ENCODE results near the gene RELL1.
A peak's percentile ranks its signal among the peaks of the same experiment; 100 is the strongest.
"Not testable (repeated sequence)": the region's sequence is repeated elsewhere in the genome, so short reads cannot be mapped to it uniquely, and the experiment has no call there.

RELL1 gene

DNA sequence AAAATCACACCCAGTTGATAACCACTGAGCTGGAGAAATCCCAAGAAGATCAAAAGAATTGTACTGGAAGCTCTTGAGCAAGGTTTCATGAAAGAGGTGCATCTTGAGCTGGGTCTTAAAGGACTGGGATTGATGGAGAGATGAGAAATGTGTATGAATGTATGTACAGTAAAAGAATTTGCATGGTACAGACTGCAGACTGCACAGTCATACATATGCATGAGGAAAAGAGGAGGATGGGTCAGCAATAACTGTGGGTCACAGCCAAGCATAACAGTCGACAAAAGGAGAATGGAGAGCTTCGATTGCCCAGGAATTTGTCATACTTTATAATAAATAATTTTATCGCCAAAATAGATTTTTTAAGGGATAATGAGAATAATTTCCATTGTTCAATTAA lies 4.8 kb upstream of the RELL1 start:
- no peak for DNase-seq

DNA sequence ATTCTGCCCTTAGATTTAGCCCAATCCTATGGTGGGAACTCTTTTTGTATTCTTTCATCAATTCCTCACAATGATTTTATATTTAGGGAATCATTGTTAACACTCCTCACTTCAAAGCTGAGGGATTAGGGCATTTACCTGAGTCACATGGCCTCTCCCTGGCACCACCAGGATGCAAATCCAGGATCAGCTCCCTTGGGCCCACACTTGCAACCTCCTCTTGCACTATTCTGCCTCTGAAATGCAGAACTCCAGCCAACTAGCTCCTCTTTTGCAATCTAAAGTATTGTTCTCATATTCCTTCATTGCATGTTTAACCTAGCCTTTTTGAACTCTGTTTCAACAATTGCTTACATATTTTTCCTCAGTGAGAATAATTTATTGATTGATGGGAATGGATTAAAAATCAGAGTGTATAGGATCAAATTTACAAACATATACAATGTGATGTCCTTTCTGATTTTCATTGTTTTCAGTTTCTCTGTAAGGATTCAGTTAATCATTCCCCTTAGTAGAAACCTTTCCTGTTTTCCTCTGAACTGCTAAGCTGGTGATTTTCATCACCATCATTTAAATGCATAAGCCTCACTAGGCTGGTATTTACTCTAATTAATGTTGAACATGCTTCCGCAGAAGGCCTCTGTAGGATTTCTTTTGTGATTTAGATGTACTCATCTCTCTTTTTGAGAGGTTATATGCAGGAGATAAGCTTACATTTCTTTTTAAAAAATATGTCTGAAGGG lies 3.3 kb upstream of the RELL1 start:
- DNase-seq = peak; percentile 32

DNA sequence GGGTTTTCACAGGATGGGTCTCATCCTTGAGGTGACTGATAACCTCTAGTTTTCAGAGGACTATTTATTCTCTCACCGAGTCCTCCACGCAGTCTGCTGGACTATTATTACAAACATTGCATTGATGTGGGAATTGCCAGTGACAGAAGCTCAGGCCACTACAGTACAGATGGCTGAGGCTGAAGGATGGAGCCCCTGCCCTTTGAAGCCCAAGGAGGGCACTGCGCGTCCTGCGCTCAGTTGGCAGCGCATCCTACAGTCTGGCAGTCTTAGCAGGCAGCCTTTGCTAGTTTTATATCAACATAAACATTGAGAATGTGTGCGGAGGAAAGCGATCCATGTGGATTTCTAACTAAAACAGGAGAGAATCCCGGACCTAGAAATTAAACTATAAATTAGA lies 1.5 kb upstream of the RELL1 start:
- peak; percentile 62 for DNase-seq

DNA sequence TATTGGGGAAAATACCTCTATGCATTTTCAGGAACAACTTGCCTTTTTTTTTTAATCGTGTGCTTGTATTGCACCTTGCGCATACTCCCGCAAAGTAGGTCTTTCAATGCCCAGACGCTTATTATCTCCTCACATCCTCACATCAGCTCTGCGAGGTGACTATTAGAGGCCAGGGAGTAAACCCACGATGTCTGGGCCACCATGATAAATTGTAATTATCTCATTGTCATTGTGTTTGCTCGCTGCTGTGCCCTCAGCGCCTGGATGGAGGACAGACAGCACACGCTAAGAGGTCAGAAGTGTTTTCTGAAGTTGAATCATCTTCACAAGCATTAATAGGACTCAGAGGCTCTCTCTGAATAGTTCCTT lies 1.0 kb upstream of the RELL1 start:
- peak; percentile 80 for DNase-seq

DNA sequence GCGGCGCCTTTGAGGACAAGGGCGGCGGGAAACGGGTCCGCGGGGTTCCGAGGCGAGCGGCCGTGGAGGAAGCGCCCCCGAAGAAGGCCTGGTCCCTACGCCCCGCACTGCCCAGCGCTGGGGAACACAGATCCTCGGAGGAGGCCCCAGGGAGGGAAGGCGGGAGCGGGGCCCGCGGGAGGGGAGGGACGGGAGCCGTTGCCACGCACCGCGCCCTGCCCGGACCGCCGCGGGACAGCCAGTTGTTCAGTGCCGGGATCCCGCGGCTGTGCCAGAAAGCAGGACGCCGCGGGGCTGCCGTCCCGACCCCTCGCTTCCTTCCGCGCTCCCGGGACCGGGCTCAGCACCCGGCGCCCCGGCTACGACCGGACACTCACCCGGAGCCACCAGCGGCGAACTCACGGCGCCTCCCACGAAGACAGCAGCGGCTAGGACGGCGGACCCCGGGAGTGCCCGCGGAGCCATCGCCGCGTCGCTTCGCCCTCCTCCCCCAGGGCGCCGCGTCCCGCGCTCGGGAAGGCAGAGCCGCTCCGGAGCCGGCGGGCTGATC lies 278 bp downstream of the RELL1 start:
- DNase-seq = peak; percentile 66

DNA sequence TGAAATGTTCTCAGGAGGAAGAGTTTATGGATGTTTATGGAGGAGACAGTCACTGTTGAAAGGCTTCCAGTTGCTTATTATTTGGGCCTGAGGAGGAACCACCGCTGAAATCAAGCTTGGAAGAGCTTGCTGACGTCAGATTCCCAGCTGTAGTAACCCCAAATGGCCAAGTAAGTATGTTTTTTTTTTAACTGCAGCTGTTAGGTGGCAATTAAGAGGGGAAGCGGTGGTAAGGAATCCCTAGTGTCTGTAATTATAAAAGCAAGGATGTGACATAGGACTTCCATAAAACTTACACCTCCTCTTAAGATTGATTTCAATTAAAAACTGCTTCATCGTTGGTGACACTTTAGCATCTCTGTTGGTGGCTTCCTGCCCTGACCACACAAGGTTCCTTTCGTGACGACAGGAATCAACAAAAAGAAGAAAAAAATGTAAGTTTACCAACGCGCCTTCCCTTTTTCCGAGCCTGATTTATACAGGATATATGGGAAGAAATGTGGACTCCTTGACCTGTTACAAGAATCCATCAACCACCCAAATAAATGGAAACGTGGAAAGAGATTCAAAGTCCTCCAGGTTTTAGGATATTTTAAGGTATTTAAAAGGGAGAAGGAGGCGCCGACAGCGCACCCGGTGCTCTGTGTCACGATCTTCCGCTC lies 884 bp downstream of the RELL1 start:
- peak; percentile 51 for DNase-seq

DNA sequence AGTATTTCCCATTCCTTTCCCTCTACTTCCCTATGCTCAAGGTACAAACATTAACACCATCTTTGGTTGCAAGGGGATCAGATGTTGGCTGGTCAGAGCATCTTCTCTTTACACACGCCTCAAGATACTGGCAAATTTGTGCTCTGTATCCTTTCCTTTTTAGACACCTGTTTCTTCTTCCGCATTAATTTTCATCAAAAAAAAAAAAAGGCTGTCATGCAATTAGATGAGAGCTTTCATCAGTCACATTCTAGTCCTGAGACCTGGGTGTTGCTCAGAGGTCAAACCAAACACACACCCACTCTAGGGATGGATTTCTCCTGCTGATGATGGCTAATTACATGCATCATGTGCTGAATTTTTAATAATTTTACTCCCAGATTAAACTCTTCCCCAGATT lies 2.0 kb downstream of the RELL1 start:
- DNase-seq = no peak

DNA sequence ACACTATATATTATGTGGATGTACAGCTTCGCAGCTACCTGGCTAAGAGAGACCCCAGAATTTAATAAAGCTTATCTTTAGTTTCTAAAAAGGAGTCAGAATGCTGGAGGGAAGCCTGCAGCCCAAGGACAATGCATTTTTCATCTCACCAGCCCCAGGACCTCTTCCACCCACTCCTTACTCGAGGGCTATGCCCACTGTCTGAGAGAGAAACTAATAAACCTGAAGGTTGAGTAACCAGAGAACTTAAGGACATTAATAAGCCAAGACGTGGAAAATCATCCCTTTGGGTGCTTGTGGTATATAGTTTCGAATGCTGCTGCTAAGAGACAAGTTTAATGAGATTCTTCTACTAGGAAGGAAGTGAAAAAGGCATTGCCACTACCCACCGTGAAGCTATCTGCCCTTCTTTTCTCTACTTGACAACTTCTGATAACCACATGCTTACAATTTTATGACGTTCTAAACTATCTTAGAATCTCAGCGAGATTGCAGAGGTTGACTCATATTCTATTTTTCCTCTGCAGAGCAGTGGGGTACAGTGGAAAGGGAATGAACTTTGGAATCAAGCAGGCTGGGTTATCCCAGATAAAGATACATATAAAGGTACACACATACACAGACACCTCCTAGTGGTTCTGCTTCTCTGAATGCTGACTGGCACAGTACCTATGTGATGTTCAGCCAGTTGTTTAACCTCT lies 3.3 kb downstream of the RELL1 start:
- no peak for DNase-seq

DNA sequence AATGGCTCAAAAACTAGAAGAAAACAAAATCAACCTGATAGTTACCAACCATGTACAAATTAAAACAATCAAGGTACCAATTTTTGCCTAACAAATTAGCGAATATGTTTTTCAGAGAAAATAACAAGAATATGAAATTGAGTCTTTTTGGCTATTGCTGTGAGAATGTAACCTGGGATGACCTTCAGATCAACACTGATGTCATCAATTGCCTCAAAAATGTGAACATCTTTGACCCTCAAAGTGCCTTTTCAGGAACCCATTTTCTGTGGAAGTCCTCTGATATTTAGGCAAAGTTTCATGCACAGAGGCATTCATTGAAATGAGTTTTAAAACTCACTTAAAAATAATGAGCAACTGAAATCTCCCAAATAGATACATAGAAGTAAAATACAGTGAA lies 6.1 kb downstream of the RELL1 start:
- no peak for DNase-seq

DNA sequence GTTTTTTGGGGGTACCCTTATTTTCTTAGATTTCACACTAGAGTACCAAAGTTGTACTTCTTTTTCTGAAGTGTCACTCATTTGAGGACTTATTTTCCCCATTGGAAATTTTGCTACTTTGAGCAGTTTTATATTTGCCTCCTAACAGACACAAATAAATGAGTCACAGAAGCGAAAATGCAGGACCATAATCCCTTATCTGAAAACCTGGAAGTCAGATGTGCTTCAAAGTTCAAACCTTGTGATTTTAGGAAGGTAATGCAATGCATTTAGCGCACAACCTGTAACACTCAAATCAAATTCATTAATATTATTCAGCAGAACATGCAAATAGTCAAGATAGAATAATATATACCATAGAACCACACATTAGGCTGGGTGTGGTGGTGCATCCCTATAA lies 6.9 kb downstream of the RELL1 start:
- DNase-seq = no peak

DNA sequence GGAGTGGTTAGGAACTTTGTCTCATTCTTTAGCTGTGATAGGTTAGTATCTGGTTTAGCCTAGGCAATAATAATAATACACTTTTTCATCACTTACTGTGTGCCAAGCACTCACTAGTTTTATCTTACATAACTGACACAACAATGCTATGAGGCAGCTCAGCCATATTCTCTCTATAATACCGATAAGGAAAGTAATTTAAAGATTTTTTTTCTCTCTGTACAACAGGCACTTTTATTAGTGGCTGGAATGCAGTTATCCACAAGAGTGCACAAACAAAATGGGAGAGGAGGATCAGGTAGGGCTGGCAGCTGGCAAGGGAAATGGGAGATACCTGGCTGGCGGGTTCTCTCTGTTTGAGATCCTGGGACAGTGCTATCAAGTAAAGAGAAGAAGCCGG lies 7.6 kb downstream of the RELL1 start:
- peak; percentile 8 for DNase-seq

DNA sequence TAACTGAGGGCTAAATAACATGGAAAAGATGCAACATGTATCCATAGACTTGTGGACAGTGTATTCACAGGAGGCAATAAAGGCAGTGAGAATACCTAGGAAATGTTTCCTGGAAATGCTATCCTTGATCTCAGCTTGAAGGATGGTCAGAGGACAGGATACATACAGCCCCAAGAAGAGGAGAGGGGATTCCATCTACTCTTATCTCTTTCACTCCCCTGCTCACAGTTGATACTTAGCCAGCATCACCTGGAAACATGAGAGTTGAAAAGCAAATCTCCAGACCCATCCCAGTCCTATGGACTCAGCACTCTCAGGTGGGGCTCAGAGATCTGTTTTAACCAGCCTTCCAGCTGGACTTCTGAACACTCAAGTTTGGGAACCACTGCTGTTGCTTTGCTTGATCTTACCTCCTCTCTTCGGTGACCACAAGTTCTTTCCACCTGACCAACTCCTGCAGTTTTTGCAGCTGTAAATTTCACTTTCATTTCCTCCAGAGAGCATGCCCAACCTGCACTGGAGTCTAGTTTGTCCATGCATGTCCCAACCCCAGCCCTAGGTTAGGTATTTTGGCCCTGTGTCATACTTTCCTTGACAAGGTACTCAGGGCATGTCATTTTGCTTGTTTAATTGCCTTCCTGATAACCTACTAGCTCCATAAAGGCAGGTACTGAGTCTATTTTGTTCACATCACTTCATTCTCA lies 10.4 kb downstream of the RELL1 start:
- DNase-seq = peak; percentile 5

DNA sequence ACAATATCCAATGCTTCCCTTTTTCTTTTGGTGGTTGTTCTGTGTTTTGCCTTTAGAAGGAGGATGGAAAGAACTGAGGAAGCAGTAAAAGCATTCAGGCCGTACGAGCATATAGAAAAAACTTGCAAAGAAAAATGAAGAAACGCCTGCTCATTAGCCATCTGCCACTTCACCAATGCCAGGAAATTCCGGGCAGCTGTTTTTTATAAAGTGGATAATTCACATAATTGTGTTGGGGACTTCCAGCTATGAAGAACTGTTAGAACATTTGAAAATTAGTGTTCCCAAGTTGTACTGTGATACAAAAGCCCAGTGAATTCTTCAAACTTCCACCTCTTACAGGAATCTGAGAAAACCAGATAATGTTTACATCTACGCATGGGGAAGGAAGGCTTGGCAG lies 11.7 kb downstream of the RELL1 start:
- peak; percentile 78 for DNase-seq

DNA sequence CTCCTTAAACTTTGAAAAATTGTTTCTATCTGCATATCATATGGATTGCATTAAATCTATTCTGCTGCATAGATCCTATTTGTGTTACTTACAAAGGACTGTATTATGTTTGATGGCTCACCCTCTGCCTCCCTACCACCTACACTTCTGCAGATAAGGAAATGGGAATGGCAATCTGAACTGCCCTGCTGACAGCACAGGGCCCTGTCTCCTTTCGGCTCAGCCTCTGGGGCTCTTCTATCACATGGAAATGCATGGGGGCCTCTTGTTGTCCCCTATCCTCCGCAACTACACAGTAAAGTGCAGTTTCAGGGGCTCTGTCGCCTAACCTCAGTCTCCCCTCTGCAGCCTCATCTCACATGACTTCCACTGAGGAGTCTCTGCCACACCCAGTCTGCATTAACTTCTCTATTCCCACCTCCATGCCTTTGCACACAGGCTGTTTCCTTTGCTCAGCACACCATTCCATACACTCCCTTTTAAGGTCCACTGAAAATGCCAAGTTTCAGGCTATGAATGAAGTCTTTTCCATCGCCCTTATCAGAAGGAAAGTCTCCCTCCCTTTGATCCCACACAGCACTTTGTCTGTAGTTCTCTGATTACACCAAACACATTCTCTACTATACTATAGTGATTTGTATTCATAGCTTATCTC lies 12.5 kb downstream of the RELL1 start:
- no peak for DNase-seq

DNA sequence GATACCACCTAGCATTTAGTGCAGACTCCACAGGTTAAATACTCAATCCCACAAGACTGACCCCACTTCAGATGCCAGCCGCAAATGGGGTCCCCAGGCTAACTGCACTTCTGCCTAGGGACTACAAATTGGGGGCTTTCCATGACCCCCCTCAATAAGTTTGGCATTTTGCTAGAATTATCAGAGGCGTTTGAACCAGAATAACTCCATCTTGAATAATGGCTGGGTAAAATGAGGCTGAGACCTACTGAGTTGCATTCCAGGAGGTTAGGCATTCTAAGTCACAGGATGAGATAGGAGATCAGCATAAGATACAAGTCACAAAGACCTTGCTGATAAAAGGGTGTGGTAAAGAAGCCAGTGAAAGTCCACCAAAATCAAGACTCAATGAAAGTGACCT lies 15.1 kb downstream of the RELL1 start:
- DNase-seq = no peak

DNA sequence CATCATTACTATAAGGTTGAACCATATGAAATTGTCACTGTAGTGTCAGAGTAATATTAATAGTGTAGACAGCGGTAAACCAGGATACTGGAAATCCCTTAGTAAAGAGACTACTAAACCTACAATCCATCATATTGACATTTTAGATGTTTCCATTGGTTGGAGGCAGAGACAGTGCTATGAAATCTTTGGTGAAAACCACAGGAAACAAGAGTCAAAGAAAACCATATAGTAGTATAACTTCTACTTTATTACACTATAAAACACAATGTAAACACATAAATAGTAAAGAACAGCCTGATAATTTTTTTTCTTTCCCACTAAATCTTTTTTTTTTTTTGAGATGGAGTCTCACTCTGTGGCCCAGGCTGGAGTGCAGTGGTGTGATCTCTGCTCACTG lies 15.9 kb downstream of the RELL1 start:
- no peak for DNase-seq

DNA sequence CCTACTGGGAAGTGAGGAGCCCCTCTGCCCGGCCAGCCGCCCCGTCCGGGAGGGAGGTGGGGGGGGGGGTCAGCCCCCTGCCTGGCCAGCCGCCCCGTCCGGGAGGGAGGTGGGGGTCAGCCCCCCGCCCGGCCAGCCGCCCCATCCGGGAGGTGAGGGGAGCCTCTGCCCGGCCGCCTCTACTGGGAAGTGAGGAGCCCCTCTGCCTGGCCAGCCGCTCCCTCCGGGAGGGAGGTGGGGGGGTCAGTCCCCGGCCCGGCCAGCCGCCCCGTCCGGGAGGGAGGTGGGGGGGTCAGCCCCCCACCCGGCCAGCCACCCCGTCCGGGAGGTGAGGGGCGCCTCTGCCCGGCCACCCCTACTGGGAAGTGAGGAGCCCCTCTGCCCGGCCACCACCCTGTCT lies 17.1 kb downstream of the RELL1 start:
- DNase-seq = not testable (repeated sequence)

DNA sequence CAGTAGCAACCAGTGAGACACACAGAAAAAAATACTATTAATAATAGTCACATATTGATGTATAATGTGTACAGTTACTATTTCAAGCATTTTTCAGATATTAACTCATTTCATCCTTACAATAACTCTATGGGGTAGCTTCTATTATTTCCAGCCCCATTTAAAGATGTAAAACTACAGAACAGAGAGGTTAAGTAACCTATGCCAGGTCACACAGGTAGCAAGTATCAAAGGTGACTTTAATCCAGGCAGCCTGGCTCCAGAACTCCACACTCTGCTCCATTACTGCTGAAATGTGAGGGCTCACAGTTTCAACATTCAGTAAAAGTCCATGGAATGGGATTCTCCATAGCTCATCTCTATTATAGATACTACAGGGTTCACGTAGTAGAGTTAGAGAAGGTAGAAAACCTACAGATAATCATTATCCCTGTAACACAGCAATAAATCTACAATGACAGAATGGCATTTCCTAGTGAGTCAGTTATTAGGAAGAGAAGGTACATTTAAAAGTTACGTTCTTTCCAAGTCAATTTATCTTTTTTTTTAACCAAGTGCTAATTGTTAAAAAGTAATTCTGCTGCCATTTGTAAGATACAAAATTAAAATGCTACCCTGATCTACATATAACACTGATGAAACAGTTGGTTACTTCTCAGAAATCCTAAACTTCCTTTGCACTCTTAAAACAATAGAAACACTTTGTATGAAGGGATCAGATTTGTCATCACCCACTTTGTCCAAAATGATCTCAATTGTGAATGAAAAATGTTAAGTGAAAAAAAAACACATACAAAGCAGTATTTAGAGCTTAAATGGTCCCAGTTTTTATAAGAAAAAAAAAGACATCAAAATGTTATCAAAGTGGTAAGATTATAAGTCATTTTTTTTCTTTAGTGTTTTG lies 18.7 kb downstream of the RELL1 start:
- DNase-seq = no peak

DNA sequence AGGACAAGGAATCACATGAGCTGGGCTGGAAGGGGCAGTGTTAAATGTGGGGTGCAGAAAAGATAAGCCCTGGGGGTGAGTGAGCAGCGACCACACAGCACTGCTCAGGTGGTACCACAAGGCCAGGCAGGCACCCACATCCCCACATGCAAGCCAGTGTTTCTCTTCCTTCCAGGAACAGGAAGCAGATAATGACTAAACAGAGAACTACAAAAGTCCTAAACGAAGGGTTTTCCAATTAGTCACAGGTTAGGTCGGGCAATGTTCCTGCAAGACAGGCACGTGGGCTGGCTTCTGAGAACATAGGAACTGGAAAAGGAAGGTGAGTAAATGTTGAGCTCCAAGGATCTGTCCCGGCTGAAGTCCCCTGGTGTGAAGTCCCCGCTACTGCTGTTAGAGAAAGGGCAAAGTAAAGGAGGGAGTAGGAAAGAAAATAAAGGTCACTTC lies 19.5 kb downstream of the RELL1 start:
- DNase-seq = peak; percentile 42

DNA sequence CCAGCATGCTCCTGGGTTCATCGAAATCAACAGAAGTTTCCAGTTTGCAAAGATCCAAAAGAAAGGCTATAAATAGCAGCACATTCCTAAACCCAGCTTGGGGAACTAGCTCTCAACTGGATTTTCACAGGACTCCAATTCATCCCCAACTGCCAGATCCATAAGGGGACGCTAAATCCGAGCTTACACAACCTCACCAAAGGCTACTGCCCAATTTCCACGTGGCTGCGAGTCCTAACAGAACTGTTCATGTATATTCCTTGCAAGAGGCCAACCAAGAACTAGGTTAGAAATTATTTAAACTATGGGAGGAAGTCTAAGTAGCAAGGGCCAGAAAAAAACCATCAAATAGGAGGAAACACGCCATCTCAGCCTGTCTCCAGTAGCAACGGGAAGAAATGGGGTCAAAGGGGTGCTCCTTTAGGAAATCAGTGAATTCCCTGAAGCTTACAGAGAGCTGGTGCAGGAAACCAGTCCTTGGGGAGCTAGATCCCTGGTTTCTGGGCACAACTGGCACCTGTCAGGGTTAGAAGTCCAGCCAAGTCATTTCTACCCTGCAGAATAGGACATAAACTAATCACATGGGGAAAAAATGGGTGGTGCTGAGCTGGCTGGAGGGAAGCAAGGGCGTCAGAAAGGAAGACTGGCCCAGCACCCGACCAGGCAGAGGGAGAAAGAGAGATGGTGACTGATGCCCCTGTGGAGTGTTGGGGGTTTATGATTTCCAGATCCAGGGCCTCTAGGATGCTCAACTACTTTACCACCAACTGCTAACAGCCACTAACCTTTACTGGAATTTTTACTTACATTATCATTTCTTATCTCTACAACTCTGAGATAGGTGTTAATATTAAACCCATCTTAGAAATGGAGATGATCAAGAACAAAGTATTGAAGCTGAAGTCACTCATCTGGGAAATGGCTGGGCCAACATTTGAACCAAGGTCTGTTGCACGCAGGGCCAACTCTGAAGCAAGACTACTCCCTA lies 20.5 kb downstream of the RELL1 start:
- DNase-seq = peak; percentile 7
